Duodenal mucosa (tissue), 2 donors: Measurements from ENCODE around the gene DGKZ.
"Not testable (repeated sequence)": the region's sequence is repeated elsewhere in the genome, so short reads cannot be mapped to it uniquely, and the experiment has no call there.

Experiments
- H3K27ac ChIP-seq: one replicate; pipeline ENCODE4 v1.7.0; 2013; ENCODE audit warnings: low read depth, low read length
- H3K27me3 ChIP-seq, 2 donors: one replicate each; pipeline ENCODE4 v1.7.0; 2013; ENCODE audit warnings: low read length in 2 of 2, control low read depth in 1 of 2; ENCODE audit not compliant: insufficient read depth in 2 of 2, control insufficient read depth in 1 of 2
- H3K36me3 ChIP-seq, 2 donors: one replicate each; pipeline ENCODE4 v1.7.0; 2013; ENCODE audit warnings: low read length in 2 of 2, control low read depth in 1 of 2; ENCODE audit not compliant: insufficient read depth in 2 of 2, control insufficient read depth in 1 of 2
- H3K4me1 ChIP-seq, 2 donors: one replicate each; pipeline ENCODE4 v1.7.0; 2013; ENCODE audit warnings: low read length in 2 of 2, control low read depth in 1 of 2; ENCODE audit not compliant: insufficient read depth in 2 of 2, control insufficient read depth in 1 of 2
- H3K4me3 ChIP-seq, 2 donors: one replicate each; pipeline ENCODE4 v1.7.0; 2013; ENCODE audit warnings: low read length in 2 of 2, low read depth in 1 of 2
- H3K9ac ChIP-seq, 2 donors: one replicate each; pipeline ENCODE4 v1.7.0; 2013; ENCODE audit warnings: low read length in 2 of 2, low read depth in 1 of 2
- H3K9me3 ChIP-seq, 2 donors: one replicate each; pipeline ENCODE4 v1.7.0; 2013; ENCODE audit warnings: low read length in 2 of 2, control low read depth in 1 of 2; ENCODE audit not compliant: control insufficient read depth in 1 of 2

DGKZ gene, protein sequence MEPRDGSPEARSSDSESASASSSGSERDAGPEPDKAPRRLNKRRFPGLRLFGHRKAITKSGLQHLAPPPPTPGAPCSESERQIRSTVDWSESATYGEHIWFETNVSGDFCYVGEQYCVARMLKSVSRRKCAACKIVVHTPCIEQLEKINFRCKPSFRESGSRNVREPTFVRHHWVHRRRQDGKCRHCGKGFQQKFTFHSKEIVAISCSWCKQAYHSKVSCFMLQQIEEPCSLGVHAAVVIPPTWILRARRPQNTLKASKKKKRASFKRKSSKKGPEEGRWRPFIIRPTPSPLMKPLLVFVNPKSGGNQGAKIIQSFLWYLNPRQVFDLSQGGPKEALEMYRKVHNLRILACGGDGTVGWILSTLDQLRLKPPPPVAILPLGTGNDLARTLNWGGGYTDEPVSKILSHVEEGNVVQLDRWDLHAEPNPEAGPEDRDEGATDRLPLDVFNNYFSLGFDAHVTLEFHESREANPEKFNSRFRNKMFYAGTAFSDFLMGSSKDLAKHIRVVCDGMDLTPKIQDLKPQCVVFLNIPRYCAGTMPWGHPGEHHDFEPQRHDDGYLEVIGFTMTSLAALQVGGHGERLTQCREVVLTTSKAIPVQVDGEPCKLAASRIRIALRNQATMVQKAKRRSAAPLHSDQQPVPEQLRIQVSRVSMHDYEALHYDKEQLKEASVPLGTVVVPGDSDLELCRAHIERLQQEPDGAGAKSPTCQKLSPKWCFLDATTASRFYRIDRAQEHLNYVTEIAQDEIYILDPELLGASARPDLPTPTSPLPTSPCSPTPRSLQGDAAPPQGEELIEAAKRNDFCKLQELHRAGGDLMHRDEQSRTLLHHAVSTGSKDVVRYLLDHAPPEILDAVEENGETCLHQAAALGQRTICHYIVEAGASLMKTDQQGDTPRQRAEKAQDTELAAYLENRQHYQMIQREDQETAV

GRCh38 chr11:46346886-46347636, at the start of gene DGKZ:
Gene DGKZ, plus strand, starts transcription at chr11:46347463. Its CDS starts 197 bp downstream, at chr11:46347660.
- Histone ChIP-seq H3K27ac (peak within 1 kb of the TSS; percentile 81), H3K9me3 (no peaks in the 10 kb centered on the region), H3K4me3 (peak within 1 kb of the TSS; percentile 92 to 93), H3K9ac (peak within 1 kb of the TSS; percentile 87 to 96), H3K4me1 (peaks cover 52 to 56% of the 10 kb centered on the region in 2 donors), H3K27me3 (no peaks in the 10 kb centered on the region), H3K36me3 (no peaks in the 10 kb centered on the region)

DNA sequence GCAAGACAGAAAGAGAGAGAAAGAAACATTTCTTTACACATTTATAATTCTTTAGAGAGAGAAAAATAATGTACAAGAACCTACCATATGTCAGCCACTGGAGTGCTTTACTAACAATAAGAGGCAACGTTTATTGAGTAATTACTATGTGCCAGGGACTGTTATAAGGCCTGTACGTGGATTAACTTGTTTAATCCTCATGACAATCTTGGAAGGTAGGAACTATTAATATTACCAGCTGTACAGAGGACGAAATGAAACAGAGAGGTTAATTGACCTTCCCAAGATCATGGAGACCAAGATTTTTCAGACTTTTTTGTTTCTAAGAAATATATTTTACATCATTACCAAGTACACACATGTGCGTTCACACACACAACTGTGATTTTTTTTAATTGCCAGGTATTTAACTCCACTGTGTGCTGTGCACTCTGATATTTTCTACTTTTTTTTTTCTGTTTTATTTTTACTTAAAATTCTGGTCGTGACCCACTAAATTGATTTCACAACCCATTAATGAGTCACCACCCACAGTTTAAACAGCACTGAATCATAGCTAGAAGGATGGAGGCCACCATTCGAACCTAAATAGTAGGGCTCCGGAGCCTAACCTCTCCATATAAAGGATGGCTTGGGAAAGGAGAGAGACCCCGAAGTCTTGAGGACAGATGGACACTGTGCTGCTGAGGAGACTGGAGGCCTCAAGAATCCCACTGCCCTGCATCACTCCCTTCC, 48.4 kb upstream of the DGKZ start:
- Histone ChIP-seq H3K4me1 (peaks cover 15 to 17% of the 10 kb centered on the region in 2 donors), H3K27me3 (peaks cover 0 to 6% of the 10 kb centered on the region in 2 donors), H3K36me3 (peaks cover 4 to 8% of the 10 kb centered on the region in 2 donors), H3K4me3 (no peak overlapping the region), H3K27ac (no peak overlapping the region), H3K9me3 (no peaks in the 10 kb centered on the region), H3K9ac (no peak overlapping the region)

DNA sequence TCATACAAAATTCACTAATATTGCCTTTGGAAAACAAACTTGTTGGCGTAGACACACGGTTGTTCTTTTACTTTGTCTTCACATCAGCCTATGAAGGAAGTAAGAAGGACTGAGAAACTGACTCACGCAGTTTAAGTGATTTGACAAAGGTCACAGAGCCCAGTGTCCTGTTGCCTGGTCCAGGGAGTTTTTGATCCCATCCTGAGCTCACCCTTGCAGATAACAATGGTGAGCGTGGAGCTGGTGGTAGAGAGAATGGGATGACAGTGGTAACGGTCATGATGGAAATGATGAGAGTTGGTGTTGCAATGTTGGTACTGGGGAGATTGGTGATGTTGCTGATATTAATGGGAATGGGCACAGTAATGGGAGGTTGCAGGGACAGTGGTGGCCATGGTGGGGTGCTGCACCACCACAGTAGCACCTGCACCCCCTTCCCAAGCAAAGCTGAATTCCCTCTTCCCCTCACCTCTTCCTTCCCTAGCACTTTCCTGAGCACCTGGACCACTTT, 47.8 kb upstream of the DGKZ start:
- Histone ChIP-seq H3K4me1 (peaks cover 15 to 17% of the 10 kb centered on the region in 2 donors), H3K9me3 (no peaks in the 10 kb centered on the region), H3K27me3 (peaks cover 0 to 6% of the 10 kb centered on the region in 2 donors), H3K36me3 (peaks cover 4 to 8% of the 10 kb centered on the region in 2 donors), H3K27ac (no peak overlapping the region), H3K9ac (no peak overlapping the region), H3K4me3 (no peak overlapping the region)

GRCh38 chr11:46300270-46300669, 47.0 kb upstream of the DGKZ start:
- Histone ChIP-seq H3K4me1 (peaks cover 9 to 11% of the 10 kb centered on the region in 2 donors), H3K36me3 (peaks cover 4 to 8% of the 10 kb centered on the region in 2 donors), H3K9ac (no peak overlapping the region), H3K4me3 (no peak overlapping the region), H3K9me3 (no peaks in the 10 kb centered on the region), H3K27ac (no peak overlapping the region), H3K27me3 (peaks cover 0 to 6% of the 10 kb centered on the region in 2 donors)

- H3K9ac ChIP-seq = no peak overlapping the region
- no peaks in the 10 kb centered on the region for H3K9me3 ChIP-seq
- H3K4me1 ChIP-seq = no peaks in the 10 kb centered on the region
- no peak overlapping the region for H3K4me3 ChIP-seq
- no peak overlapping the region for H3K27ac ChIP-seq
- no peaks in the 10 kb centered on the region for H3K27me3 ChIP-seq
- H3K36me3 ChIP-seq = peaks cover 4 to 11% of the 10 kb centered on the region in 2 donors
These were observed 44.4 kb upstream of the DGKZ start for GRCh38 chr11:46302866-46303265.

DNA sequence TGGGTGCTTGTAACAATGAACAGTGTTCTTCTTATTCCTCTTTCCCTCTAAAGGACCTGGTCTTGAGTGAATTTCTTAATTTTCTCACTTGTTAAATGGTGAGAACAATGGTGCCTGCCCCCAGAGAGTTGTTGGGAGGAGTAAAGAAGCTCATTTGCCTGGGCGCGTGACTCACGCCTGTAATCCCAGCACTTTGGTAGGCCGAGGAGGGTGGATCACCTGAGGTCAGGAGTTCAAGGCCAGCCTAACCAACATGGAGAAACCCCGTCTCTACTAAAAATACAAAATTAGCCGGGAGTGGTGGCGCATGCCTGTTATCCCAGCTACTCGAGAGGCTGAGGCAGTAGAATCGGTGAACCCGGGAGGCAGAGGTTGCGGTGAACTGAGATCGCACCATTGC, 43.2 kb upstream of the DGKZ start:
- H3K27me3 ChIP-seq, H3K4me1 ChIP-seq, H3K27ac ChIP-seq, H3K4me3 ChIP-seq, H3K9me3 ChIP-seq, H3K9ac ChIP-seq: not testable (repeated sequence)
- H3K36me3 ChIP-seq = peaks cover 4 to 17% of the 10 kb centered on the region in 2 donors

DNA sequence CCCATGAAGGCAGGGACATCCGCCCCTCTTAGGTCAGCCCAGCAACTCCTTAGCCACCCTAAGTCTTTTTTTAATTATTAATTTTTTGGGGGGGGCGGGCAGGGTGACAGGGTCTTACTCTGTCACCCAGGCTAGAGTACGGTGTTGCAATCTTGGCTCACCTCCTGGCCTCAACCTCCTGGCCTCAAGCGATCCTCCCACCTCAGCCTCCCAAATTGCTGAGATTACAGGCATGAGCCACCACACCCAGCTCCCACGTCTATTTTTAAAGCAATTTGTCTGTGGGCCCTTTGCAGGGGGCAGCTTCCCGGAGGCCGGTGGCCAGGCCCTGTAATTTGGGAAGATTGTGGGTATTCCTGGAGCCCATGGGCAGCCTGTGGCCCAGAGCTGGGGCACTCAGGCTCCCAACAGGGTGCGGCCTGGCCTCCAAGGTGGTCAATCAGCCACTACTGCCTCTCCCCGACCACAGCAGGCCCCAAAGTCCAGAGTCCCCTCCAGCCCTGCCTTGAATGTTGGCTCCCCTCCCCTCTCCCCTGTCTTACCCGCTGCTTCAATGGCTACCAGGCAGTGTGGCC, 42.6 kb upstream of the DGKZ start:
- no peak overlapping the region for H3K9ac ChIP-seq
- no peaks in the 10 kb centered on the region for H3K9me3 ChIP-seq
- H3K27me3 ChIP-seq = no peaks in the 10 kb centered on the region

GRCh38 chr11:46305295-46305694, 42.0 kb upstream of the DGKZ start:
- Histone ChIP-seq H3K4me1 (peaks cover 5% of the 10 kb centered on the region in 2 donors), H3K27me3 (no peaks in the 10 kb centered on the region), H3K9me3 (no peaks in the 10 kb centered on the region), H3K4me3 (no peak overlapping the region), H3K9ac (no peak overlapping the region), H3K27ac (no peak overlapping the region), H3K36me3 (peaks cover 0 to 27% of the 10 kb centered on the region in 2 donors)

More for the DNA sequence above, 42.6 kb upstream of the DGKZ start:
- H3K4me3 ChIP-seq = no peak overlapping the region
- H3K4me1 ChIP-seq = peaks cover 5% of the 10 kb centered on the region in 2 donors
- H3K36me3 ChIP-seq = peaks cover 4 to 22% of the 10 kb centered on the region in 2 donors
- H3K27ac ChIP-seq = no peak overlapping the region
